ENCODE measurements around the gene AWAT2.

- TF ChIP-seq TOX (CRISPR knock-in tag; IDR thresholded peaks at IDR 0.05; ENCODE audit: borderline replicate concordance) (no peak), ZNF8 (CRISPR knock-in tag; IDR thresholded peaks at IDR 0.05) (no peak), RARB (CRISPR knock-in tag; IDR thresholded peaks at IDR 0.05) (no peak), GLIS3 (CRISPR knock-in tag; IDR thresholded peaks at IDR 0.05) (no peak)
- TF ChIP-seq, protein P1, sequence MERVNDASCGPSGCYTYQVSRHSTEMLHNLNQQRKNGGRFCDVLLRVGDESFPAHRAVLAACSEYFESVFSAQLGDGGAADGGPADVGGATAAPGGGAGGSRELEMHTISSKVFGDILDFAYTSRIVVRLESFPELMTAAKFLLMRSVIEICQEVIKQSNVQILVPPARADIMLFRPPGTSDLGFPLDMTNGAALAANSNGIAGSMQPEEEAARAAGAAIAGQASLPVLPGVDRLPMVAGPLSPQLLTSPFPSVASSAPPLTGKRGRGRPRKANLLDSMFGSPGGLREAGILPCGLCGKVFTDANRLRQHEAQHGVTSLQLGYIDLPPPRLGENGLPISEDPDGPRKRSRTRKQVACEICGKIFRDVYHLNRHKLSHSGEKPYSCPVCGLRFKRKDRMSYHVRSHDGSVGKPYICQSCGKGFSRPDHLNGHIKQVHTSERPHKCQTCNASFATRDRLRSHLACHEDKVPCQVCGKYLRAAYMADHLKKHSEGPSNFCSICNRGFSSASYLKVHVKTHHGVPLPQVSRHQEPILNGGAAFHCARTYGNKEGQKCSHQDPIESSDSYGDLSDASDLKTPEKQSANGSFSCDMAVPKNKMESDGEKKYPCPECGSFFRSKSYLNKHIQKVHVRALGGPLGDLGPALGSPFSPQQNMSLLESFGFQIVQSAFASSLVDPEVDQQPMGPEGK (CRISPR knock-in tag; IDR thresholded peaks at IDR 0.05; ENCODE audit: borderline replicate concordance), result no peak
Observed at GRCh38 chrX:70039758-70040157, 10.0 kb downstream of the AWAT2 start.
